Cardiac fibroblast (primary cell): ENCODE results near the gene ERICH4.

Source experiments
- DNase-seq, 2 donors: peaks; one replicate each; pipeline versions ENCODE4 v3.0.0 to v3.0.0-alpha.2; 2010; ENCODE audit warnings: low read depth in 2 of 2
- H3K4me3 ChIP-seq, 2 donors: replicated peaks in 1 of 2; 1 replicate in 1 of 2; 2 replicates in 1 of 2; pipeline ENCODE4 v1.5.1; 2011; ENCODE audit warnings: low read depth in 2 of 2, low read length in 2 of 2, mild to moderate bottlenecking in 2 of 2, moderate library complexity in 1 of 2
- TF ChIP-seq, protein P1 (sequence below): IDR thresholded peaks from one replicate; pipeline ENCODE4 v1.5.1; 2011; ENCODE audit warnings: low read depth, mild to moderate bottlenecking, low read length, inconsistent platforms

Gene ERICH4

GRCh38 chr19:41422955-41423354, 20.0 kb upstream of the ERICH4 start:
- no peak overlapping the region for H3K4me3 ChIP-seq
- DNase-seq = no peak
- TF ChIP-seq, protein P1, sequence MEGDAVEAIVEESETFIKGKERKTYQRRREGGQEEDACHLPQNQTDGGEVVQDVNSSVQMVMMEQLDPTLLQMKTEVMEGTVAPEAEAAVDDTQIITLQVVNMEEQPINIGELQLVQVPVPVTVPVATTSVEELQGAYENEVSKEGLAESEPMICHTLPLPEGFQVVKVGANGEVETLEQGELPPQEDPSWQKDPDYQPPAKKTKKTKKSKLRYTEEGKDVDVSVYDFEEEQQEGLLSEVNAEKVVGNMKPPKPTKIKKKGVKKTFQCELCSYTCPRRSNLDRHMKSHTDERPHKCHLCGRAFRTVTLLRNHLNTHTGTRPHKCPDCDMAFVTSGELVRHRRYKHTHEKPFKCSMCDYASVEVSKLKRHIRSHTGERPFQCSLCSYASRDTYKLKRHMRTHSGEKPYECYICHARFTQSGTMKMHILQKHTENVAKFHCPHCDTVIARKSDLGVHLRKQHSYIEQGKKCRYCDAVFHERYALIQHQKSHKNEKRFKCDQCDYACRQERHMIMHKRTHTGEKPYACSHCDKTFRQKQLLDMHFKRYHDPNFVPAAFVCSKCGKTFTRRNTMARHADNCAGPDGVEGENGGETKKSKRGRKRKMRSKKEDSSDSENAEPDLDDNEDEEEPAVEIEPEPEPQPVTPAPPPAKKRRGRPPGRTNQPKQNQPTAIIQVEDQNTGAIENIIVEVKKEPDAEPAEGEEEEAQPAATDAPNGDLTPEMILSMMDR = no peak

- DNase-seq = no peak
- H3K4me3 ChIP-seq = no peak overlapping the region
These were observed 18.4 kb upstream of the ERICH4 start for GRCh38 chr19:41424335-41425173.

DNA sequence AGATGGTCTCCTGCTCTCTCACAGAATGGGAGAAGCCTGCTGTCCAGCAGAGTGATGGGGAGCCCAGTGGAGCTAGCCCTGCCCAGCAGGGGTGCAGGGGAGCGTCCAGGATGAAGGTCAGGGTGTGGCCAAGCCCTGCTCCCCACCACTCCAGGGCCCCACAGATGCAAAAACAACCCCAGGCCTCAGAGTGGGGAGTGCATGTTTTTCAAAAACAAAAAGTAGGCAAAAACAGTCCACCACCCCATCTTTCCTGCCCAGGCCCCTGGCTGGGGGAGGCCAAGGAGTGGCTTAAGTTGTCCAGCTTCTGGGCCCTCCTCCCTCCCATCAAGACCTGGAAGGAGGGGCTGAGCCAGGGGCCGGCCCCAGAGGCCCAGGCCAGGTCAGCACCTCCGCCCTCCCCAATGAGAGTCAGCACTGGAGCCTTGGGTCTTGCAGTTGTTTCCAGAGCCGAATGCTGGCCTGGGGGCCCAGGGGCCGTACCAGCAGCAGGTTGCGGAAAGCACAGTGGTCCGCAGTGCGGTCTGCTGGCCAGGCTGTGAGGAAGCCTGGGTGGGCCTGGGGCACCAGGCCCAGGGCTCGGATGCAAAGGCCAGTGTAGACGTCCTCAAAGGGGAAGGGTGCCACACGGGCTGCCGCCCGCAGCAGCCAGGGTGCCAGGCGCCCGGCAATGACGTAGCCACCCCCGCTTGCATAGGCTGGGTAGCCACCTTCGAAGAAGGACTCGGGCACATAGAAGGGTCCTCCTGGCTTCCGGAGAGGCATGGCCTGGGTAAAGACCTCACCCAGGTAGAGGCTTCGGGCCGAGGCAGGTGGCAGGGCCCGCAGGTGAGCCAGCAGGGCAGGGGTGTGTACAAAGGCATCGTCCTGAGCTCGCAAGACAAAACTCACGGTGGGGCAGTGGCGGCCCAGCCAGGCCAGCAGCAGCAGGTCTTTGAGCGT, 17.5 kb upstream of the ERICH4 start:
- H3K4me3 ChIP-seq = no peak overlapping the region
- TF ChIP-seq, protein P1 = no peak
- DNase-seq = no peak

More at GRCh38 chr19:41424335-41425173, 18.4 kb upstream of the ERICH4 start:
- TF ChIP-seq, protein P1 = no peak

DNA sequence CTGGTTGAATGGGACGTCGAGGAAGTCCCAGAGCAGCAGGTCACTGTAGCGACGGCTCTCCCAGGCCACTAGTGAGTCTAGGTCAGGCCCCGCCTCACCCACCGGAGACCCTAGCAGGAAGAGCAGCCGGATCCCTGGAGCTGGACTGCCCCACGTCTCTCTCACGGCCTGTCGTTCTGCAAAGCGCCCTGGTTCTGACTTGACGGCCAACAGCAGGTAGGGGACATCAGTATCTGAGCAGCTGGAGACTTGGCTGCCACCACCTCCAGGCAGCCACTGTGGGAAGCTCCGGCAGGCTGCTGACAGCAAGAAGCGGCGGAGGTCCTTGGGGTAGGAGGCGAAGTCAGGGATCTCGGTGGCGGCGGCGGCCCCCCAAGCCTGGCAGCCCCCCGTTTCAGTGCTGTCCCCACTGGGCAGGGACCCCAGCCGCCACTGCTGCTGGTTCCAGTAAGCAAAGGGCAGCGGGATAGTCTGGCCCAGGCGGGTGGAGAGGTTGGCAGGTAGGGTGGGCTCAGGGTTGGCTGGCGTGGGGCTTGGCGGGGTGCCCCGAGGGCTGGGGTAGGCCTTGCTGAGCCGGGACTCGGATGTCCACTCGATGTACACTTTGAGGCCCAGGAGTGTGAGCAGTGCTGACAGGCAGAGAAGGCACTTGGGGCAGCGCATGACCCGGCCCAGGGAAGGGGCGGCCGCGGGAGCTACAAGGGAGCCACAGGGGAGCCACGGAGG, 16.7 kb upstream of the ERICH4 start:
- TF ChIP-seq, protein P1 = no peak
- peak overlapping the region; percentile 38 to 53 for H3K4me3 ChIP-seq
- DNase-seq = no peak

GRCh38 chr19:41426952-41427646, 15.9 kb upstream of the ERICH4 start, which contains the start of gene B3GNT8:
Gene B3GNT8 (minus strand): TSS chr19:41427374. CDS start chr19:41426778, 596 bp downstream.
- peak within 1 kb of the TSS; percentile 38 to 53 for H3K4me3 ChIP-seq
- TF ChIP-seq, protein P1 = no peak
- DNase-seq = peak; percentile 52 to 79
